ENCODE results near the gene INPP5A. TPM values are rescaled to one million over a fixed set of nuclear protein-coding genes. Genes with fewer than 3 reads are reported as not detected.

Gene INPP5A
- total and polyA plus RNA-seq, 10 of the 15 experiments (the other 5 are each of a cell fraction or from before 2014, with no cell fraction given): 0.52 to 15.0 (median 6.3) TPM

DNA sequence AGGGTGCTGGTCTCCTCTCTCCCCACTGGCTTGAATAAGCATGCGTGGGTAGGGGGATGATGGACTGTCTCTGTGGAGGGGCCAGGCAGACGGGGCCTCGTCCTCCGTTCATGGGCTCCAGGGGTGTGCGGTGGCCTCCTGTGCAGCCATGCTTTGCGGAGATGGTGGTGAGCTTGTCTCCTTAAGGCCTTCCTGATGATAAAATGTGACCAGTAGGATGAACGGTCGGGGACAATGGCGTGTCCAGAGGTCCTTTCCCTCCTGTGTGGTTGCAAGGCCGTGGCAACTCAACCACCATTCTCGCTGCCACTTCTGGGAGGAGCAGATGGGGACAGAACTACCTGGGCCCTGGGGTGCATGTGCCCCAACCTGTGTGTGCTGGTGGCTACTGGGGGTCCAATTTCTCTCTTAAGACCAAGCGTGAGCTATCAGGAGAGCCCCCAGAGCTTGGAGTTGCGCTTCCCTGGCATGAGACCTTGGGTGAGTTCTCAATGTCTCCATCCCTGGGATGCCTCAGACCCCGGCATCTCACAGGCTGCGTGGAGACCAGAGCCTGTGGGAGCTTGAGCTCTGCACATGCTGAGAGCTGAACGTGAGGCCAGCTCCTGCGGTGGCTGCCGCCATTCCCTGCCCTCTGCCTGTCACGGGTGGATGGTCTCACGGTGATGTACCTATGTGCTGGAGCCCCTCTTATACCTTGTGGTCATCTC lies 112.2 kb downstream of the INPP5A start (continued):
- TF ChIP-seq, protein P1, sequence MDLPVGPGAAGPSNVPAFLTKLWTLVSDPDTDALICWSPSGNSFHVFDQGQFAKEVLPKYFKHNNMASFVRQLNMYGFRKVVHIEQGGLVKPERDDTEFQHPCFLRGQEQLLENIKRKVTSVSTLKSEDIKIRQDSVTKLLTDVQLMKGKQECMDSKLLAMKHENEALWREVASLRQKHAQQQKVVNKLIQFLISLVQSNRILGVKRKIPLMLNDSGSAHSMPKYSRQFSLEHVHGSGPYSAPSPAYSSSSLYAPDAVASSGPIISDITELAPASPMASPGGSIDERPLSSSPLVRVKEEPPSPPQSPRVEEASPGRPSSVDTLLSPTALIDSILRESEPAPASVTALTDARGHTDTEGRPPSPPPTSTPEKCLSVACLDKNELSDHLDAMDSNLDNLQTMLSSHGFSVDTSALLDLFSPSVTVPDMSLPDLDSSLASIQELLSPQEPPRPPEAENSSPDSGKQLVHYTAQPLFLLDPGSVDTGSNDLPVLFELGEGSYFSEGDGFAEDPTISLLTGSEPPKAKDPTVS (IDR thresholded peaks at IDR 0.05; ENCODE audit: low read depth, low read length): no peak

DNA sequence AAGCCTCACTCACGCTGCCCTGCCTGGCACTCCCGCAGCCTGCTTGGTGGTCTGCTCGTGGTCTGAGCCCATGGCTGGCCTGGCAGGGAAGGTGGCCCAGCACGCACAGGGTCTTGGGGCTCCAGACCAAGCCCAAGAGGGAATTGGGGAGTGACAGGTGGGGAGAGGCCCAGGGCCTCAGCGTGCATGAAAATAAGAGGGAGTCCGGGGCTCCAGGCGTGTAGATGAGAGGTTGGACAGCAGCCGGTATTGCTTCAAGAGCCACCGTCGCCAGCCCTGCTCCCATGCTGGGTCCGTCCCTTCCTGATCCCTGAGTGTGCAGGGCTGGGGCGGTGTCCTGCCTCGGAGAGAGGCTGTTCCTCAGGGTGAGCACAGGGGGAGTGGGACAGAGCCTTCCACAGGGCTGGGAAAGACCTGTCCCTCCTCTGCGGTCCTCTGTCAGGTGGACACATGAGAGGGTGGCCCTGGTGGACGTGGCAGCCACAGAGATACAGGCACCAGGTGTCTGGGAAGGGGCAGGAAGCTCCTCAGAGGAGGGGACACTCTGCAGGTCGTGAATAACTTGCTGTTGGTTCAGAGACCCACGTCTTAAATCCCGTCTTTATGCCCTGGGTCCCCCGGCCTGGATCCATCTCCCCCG lies 113.1 kb downstream of the INPP5A start:
- FAIRE-seq (no peak), DNase-seq (ENCODE audit: low read depth, low spot score) (no peak), ATAC-seq (no peak)
- no TSS peak for BruUV-seq (replicated peaks)
- Histone ChIP-seq H3K9ac (ENCODE audit: control insufficient read depth, insufficient read depth, low read length) (no peak overlapping the region), H3K4me2 (ENCODE audit: control insufficient read depth, insufficient read depth) (no peak overlapping the region), H3K4me3 (no peak overlapping the region), H3K36me3 (ENCODE audit: control insufficient read depth in 2 of 2, insufficient read depth in 2 of 2, low read length in 1 of 2) (peaks cover 0 to 5% of the 10 kb centered on the region in 2 experiments; a peak in 2 of 4 replicates), H2AFZ (ENCODE audit: control insufficient read depth, low read depth, low read length) (no peak overlapping the region), H3K27ac (ENCODE audit: control insufficient read depth, insufficient read depth) (no peak overlapping the region), H3K79me2 (ENCODE audit: control insufficient read depth, insufficient read depth, low read length) (no peaks in the 10 kb centered on the region), H4K20me1 (ENCODE audit: control insufficient read depth, insufficient read depth) (no peaks in the 10 kb centered on the region), H3K9me3 (replicated peaks; ENCODE audit: control insufficient read depth, insufficient read depth, low read length) (no peaks in the 10 kb centered on the region), H3K4me1 (ENCODE audit: control insufficient read depth, insufficient read depth, low read length) (no peaks in the 10 kb centered on the region), H3K27me3 (replicated peaks in 1 of 2; ENCODE audit: control insufficient read depth in 2 of 2, insufficient read depth in 2 of 2, low read length in 1 of 2) (no peaks in the 10 kb centered on the region)
- TF ChIP-seq BACH1 (IDR thresholded peaks at IDR 0.05; ENCODE audit: borderline replicate concordance): no peak
- TF ChIP-seq, protein P2, sequence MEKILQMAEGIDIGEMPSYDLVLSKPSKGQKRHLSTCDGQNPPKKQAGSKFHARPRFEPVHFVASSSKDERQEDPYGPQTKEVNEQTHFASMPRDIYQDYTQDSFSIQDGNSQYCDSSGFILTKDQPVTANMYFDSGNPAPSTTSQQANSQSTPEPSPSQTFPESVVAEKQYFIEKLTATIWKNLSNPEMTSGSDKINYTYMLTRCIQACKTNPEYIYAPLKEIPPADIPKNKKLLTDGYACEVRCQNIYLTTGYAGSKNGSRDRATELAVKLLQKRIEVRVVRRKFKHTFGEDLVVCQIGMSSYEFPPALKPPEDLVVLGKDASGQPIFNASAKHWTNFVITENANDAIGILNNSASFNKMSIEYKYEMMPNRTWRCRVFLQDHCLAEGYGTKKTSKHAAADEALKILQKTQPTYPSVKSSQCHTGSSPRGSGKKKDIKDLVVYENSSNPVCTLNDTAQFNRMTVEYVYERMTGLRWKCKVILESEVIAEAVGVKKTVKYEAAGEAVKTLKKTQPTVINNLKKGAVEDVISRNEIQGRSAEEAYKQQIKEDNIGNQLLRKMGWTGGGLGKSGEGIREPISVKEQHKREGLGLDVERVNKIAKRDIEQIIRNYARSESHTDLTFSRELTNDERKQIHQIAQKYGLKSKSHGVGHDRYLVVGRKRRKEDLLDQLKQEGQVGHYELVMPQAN (conservative IDR thresholded peaks at IDR 0.05): no peak
- TF ChIP-seq ZNF274 (IDR thresholded peaks at IDR 0.05; ENCODE audit: insufficient read depth, insufficient read length): no peak
- in situ Hi-C loops (cut with MboI) (no loop called here), intact Hi-C loops (cut with micrococcal nuclease; ENCODE audit: unreplicated experiment) (no loop called here)
- SMC1A ChIA-PET (ENCODE audit: uncharacterized antibody, unreplicated experiment): no interaction called here
- RAD21 ChIA-PET (ENCODE audit: unreplicated experiment): no interaction called here
- CTCF ChIA-PET: no interaction called here
- POLR2A ChIA-PET: no interaction called here
- 81% methylated on average over 20 of the region's 20 CpGs for WGBS (ENCODE audit: insufficient coverage, insufficient replicate concordance, low lambda C conversion rate, missing lambda C conversion rate)

Data from GM12878 (cell line).